Esophagus muscularis mucosa (tissue), 4 donors: ENCODE results near the gene COG5.

ENCODE experiments used
- EP300 ChIP-seq: sonication (generic); formaldehyde crosslinking; IDR thresholded peaks from one replicate; pipeline ENCODE4 v1.6.1; 2017; ENCODE audit warnings: antibody characterized with exemption
- POLR2A ChIP-seq: fragments of 450-650 bp; IDR thresholded peaks from one replicate; pipeline ENCODE4 v1.6.1; 2017; ENCODE audit warnings: antibody characterized with exemption, moderate library complexity, mild to moderate bottlenecking, low read depth
- POLR2AphosphoS5 ChIP-seq, 2 donors: sonication (generic); formaldehyde crosslinking; IDR thresholded peaks; one replicate each; pipeline ENCODE4 v1.6.1; 2017; ENCODE audit warnings: antibody characterized with exemption in 2 of 2
- TF ChIP-seq, protein P1 (sequence below), 3 experiments: fragments of 200-600 bp in 2 of 3; fragments of 450-650 bp in 1 of 3; sonication (generic) in 2 of 3; IDR thresholded peaks; one replicate each; pipeline ENCODE4 v1.5.1; 2017 to 2019; ENCODE audit warnings: antibody characterized with exemption in 3 of 3, mild to moderate bottlenecking in 2 of 3, moderate library complexity in 1 of 3

DNA sequence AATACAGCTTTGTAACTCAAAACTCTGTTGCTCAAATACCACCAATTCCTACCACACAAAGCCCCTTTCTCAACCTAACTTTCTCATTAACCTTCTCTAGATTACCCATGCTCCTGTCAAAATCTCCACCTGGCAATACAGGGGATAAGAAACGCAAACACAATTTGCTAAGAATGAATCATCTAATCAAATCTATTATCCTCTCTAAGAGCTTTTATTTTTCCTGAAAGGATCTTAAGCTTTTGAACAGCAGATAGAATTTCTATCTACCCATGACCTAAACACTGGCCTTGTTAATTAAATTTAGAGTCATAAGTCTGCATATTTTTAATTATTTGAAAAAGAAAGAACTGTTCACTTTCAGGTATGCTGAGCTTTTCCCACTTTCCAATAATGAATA, 296.6 kb downstream of the COG5 start:
- TF ChIP-seq POLR2A (no peak), POLR2AphosphoS5 (IDR thresholded peaks at IDR 0.05) (no peak), EP300 (no peak)
- TF ChIP-seq, protein P1, sequence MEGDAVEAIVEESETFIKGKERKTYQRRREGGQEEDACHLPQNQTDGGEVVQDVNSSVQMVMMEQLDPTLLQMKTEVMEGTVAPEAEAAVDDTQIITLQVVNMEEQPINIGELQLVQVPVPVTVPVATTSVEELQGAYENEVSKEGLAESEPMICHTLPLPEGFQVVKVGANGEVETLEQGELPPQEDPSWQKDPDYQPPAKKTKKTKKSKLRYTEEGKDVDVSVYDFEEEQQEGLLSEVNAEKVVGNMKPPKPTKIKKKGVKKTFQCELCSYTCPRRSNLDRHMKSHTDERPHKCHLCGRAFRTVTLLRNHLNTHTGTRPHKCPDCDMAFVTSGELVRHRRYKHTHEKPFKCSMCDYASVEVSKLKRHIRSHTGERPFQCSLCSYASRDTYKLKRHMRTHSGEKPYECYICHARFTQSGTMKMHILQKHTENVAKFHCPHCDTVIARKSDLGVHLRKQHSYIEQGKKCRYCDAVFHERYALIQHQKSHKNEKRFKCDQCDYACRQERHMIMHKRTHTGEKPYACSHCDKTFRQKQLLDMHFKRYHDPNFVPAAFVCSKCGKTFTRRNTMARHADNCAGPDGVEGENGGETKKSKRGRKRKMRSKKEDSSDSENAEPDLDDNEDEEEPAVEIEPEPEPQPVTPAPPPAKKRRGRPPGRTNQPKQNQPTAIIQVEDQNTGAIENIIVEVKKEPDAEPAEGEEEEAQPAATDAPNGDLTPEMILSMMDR (IDR thresholded peaks at IDR 0.05), result no peak
